Astrocyte of the cerebellum (primary cell): ENCODE results near the gene CPE.

Experiments used
- DNase-seq: peaks from one replicate; pipeline ENCODE4 v3.0.0-alpha.2; 2011; ENCODE audit warnings: low read depth
- H3K4me3 ChIP-seq: 2 replicates; pipeline ENCODE4 v1.5.1; 2011; ENCODE audit warnings: mild to moderate bottlenecking, low read depth, low read length, moderate library complexity
- in situ Hi-C: cut with HindIII; loops from 2 replicates; pipeline ENCODE4 v1.10.0; 2017; ENCODE audit warnings: low sequenced_read_pairs
- TF ChIP-seq, protein P1 (sequence below): IDR thresholded peaks from 2 replicates; pipeline ENCODE4 v1.5.1; 2012; ENCODE audit warnings: low read length, low read depth, moderate library complexity, mild to moderate bottlenecking; ENCODE audit errors: missing control alignments

The CPE gene

DNA sequence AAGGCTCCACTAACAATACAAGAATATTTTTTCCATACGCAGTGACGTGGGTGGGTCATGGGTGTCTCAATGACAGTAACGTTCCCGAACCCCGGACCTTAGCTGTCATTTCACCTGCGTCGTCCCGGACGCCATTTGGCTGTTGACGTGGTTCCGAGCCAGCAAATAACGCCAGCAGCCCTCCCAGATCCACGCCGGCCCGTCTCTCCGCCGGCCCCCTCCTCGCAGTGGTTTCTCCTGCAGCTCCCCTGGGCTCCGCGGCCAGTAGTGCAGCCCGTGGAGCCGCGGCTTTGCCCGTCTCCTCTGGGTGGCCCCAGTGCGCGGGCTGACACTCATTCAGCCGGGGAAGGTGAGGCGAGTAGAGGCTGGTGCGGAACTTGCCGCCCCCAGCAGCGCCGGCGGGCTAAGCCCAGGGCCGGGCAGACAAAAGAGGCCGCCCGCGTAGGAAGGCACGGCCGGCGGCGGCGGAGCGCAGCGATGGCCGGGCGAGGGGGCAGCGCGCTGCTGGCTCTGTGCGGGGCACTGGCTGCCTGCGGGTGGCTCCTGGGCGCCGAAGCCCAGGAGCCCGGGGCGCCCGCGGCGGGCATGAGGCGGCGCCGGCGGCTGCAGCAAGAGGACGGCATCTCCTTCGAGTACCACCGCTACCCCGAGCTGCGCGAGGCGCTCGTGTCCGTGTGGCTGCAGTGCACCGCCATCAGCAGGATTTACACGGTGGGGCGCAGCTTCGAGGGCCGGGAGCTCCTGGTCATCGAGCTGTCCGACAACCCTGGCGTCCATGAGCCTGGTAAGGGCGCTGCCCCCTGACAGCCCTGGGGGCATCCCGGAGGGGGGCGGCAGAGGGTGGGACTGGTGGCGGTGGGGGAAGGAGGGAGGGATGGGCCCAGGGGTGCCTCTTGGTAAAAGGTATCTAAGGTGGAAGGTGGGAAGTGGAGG is at the start of gene CPE:
Gene CPE, plus strand, starts transcription at position 264 of the 933 bp plus-strand sequence. Its CDS starts 214 bp downstream, at position 478.
- peak within 1 kb of the TSS; percentile 58 for H3K4me3 ChIP-seq
- TF ChIP-seq, protein P1, sequence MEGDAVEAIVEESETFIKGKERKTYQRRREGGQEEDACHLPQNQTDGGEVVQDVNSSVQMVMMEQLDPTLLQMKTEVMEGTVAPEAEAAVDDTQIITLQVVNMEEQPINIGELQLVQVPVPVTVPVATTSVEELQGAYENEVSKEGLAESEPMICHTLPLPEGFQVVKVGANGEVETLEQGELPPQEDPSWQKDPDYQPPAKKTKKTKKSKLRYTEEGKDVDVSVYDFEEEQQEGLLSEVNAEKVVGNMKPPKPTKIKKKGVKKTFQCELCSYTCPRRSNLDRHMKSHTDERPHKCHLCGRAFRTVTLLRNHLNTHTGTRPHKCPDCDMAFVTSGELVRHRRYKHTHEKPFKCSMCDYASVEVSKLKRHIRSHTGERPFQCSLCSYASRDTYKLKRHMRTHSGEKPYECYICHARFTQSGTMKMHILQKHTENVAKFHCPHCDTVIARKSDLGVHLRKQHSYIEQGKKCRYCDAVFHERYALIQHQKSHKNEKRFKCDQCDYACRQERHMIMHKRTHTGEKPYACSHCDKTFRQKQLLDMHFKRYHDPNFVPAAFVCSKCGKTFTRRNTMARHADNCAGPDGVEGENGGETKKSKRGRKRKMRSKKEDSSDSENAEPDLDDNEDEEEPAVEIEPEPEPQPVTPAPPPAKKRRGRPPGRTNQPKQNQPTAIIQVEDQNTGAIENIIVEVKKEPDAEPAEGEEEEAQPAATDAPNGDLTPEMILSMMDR = peak; percentile 49
- DNase-seq = no peak
- in situ Hi-C loops = no loop called here

DNA sequence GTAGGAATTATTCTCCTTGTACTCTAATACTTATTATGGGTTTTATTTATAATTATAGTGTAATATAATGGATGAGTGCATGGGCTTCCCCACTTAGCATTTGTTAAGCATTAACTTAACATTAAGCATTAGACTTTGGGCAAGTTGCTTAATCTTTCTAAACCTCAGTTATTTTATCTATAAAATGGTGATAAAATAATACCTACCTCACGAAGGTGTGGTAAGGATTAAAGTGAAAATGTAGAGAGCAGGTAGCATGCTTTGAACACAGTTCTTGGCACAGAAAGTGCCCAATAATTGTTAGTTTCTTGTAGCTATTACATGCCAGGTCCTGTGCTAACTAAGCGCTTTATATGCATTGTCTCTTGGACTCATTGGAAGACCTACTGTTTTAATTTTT is 48.7 kb upstream of the CPE start:
- in situ Hi-C loops = no loop called here
- no peak for DNase-seq
- H3K4me3 ChIP-seq = peak overlapping the region; percentile 81
- TF ChIP-seq, protein P1 = no peak

DNA sequence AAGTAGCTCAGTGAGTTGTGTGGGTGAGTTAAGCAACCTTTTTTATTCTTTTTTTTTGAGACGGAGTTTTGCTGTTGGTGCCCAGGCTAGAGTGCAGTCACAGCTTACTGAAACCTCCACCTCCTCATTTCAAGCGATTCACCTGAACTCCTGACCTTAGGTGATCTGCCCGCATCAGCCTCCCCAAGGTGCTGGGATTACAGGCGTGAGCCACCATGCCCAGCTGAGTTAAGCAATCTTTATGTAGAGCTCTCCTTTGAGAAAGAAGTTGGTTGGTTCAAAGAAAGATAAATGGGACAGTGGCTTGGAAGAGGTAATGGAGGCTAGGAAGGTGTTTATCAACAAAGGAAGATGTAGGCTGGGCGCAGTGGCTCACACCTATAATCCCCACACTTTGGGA is 48.1 kb upstream of the CPE start:
- TF ChIP-seq, protein P1 = no peak
- in situ Hi-C loops = no loop called here
- DNase-seq = no peak
- H3K4me3 ChIP-seq = peak overlapping the region; percentile 81

DNA sequence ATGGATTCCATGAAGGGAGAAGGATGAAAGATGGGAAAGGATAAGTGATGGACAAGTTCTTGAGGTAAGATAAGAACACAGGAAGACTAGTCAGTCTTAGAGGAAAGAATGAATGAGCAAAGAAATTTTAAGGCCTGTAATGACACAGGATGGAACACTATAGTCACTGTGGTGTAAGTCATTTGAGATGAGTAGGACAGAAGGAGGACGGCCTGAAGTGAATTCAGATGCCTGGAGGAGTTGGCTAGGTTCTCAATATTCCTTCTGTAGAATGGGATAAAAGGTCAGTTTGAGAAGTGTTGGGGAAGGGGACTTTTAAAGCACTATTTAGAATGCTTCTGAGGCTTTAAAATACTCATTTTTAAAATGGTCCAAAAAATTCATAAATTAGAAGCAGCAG is 47.4 kb upstream of the CPE start:
- TF ChIP-seq, protein P1 = no peak
- H3K4me3 ChIP-seq = peak overlapping the region; percentile 81
- no peak for DNase-seq
- in situ Hi-C loops = no loop called here

DNA sequence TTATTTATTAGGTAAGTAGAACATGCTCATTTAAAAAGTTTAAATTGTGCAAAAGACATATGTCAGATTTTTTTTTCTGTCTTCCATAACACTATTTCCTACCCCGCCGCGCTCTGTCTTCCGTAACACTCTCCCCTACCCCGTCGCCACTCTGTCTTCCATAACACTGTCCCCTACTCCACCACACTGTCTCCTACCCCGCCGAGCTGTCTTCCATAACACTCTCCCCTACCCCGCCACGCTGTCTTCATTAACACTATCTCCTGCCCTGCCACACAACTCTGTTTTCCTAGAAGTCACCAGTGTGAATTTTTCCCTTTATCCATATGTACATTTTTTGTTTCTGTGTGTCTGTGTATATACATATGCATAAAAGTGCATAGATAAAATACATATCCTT is 47.0 kb upstream of the CPE start:
- in situ Hi-C loops = no loop called here
- DNase-seq = no peak
- TF ChIP-seq, protein P1 = no peak
- peak overlapping the region; percentile 81 for H3K4me3 ChIP-seq

DNA sequence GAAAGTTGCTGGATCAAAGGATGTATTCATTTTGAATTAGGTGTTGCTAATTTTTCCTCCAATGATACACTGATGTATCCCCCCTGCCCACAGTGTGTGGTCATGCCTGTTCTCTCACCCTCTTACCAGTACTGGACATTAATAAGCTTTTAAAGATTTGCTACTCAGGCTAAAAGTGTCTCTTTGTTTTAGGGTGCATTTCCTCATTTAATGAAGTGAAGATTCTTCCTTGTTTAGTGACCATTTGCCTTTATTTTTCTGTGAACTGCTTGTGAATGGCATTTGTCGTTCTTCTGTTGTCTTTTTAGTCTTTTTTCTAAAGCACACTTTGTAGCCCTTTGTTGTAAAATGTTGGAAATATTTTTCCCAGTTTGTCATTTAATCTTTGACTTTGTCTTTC is 46.3 kb upstream of the CPE start:
- no peak for DNase-seq
- H3K4me3 ChIP-seq = peak overlapping the region; percentile 81
- TF ChIP-seq, protein P1 = no peak
- in situ Hi-C loops = no loop called here
